ENCODE measurements around the gene OR10V1.
"Not testable (repeated sequence)": the region's sequence is repeated elsewhere in the genome, so short reads cannot be mapped to it uniquely, and the experiment has no call there.

GRCh38 chr11:59703515-59703914 lies 10.1 kb downstream of the OR10V1 start:
- TF ChIP-seq POLR2AphosphoS5 (IDR thresholded peaks at IDR 0.05; ENCODE audit: low read depth, low read length); CTCF (IDR thresholded peaks at IDR 0.05): not testable (repeated sequence)
